CD4-positive, alpha-beta T cell treated with Interleukin-6 for 4 hours (primary cell): ENCODE measurements around the gene PTGFRN.
"Not testable (repeated sequence)": the region's sequence is repeated elsewhere in the genome, so short reads cannot be mapped to it uniquely, and the experiment has no call there.

ENCODE experiments used
- DNase-seq: peaks from one replicate; pipeline ENCODE4 v3.0.0-alpha.2; 2020; ENCODE audit warnings: mixed read lengths

PTGFRN gene

DNA sequence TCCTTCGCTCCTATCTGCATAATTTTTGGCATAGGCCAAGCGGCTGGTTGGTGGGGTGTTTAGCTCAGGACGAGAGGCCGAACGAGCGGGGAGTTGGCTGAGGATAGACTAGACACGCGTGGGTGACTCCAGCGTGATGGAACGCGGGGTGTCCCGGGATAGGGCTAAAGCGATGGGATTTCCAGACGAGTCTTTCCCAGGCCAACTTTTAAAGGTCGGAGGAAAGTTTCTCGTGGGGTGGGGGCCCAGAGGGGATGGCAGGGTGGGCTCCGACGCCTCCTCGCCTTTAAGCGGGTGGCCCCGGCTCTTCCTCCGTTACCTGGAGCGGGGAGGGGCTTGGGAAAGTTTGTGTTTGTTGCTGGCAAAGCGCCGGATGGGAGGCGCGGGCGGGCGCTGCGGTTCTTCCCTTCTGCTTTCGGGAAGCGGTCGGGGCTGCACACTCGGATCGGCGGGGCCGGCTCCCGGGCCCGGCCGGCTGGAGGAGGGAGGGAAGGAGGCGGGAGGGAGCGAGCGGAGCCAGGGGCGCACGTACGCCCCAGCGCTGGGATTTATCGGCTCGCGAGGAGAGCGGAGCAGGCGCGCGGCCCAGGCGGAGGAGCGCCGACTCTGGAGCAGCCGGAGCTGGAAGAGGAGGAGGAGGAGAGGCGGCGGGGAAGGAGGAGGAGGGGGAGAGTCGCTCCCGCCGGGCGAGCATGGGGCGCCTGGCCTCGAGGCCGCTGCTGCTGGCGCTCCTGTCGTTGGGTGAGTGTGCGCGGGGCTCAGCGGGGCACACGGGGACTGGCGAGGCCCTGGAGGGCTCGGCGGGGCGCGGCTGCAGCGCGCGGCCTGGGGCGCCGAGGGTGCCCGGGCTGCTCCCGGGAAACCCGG lies at the start of gene PTGFRN:
Gene PTGFRN, plus strand, starts transcription at position 405 of the 867 bp plus-strand sequence. Its CDS starts 288 bp downstream, at position 693.
- peak; percentile 31 for DNase-seq

GRCh38 chr1:116860167-116860566 lies 49.5 kb upstream of the PTGFRN start:
- DNase-seq = not testable (repeated sequence)

DNA sequence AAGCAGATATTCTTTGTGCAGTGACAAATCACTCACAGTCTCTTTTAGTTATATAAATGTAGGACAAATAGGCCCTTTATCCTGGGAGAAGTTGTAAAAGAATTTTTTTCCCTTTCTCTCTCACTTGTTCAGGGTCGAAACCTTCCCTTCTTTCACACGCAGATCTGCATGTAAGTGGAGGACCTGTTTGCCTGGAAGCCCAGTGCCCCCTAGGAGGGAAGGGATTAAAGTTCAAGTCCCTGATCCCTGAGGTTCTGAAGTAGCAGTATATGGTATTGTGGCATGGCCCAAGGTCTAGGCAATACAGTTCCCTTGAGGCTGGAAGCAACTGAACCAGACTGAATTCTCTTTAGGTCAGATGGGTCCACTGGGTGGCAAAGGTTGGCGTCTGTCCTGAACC lies 48.6 kb upstream of the PTGFRN start:
- DNase-seq = no peak

- DNase-seq = not testable (repeated sequence)
Observed at GRCh38 chr1:116863031-116863430, 46.7 kb upstream of the PTGFRN start.

DNA sequence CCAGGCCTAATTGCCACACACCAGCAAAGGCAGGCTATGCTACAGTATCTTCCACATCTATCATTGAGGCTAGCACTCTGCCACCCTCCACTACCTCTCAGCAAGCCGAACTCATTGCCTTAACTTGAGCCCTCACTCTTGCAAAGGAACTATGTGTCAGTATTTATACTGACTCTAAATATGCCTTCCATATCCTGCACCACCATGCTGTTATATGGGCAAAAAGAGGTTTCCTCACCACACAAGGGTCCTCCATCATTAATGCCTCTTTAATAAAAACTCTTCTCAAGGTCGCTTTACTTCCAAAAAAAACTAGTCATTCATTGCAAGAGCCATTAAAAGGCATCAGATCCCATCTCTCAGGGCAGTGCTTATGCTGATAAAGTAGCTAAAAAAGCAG lies 43.2 kb upstream of the PTGFRN start:
- not testable (repeated sequence) for DNase-seq

- no peak for DNase-seq
Observed at GRCh38 chr1:116868385-116868784, 41.3 kb upstream of the PTGFRN start.

- DNase-seq = no peak
Observed at GRCh38 chr1:116869611-116870010, 40.1 kb upstream of the PTGFRN start.

DNA sequence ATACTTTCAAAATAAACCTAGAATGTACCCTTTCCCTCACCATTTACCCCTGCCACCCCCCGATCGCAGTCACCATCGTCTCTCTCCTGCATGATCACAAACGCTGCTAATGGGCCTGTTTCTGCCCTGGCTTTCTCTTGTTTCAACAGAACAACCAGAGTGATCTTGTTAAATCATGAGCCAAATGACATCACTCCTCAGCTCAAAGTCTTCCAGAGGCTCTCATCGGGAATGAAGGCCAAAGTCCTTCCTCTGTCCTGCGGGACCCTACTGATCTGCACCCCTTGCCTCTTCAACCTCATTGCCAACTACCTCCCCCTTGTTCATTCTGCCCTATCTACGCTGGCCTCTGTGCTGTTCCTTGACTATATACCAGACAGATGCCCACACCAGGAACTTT lies 39.4 kb upstream of the PTGFRN start:
- DNase-seq = no peak

GRCh38 chr1:116871779-116872146 lies 38.0 kb upstream of the PTGFRN start:
- no peak for DNase-seq

DNA sequence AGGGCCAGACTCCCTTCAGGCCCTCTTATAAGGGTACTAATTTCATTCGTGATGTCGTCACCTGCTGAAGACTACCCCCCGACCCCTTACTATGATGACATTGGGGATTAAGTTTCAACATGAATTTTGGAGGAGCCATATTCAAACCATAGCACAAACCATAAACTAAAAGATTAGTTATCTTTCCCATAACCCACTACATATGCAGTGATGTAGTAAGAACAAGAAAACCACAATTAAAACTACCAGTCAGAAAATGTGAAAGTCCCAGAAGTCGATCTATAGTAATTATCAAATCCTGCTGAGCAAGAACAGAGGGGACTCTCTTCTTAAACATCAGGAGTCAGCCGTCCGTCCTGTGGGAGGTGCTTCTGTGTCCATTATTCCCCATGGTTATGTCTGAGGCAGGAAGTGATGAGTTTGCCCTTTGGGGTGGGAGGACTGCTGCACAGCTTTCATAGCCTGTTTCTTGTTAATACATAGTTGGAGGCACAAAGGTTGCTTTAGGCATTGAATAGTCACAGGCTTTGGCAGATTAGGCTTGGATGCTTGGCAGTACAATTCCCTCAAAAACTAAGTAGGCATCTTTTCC lies 35.9 kb upstream of the PTGFRN start:
- DNase-seq = no peak

- no peak for DNase-seq
Observed at GRCh38 chr1:116874733-116875249, 34.9 kb upstream of the PTGFRN start.

DNA sequence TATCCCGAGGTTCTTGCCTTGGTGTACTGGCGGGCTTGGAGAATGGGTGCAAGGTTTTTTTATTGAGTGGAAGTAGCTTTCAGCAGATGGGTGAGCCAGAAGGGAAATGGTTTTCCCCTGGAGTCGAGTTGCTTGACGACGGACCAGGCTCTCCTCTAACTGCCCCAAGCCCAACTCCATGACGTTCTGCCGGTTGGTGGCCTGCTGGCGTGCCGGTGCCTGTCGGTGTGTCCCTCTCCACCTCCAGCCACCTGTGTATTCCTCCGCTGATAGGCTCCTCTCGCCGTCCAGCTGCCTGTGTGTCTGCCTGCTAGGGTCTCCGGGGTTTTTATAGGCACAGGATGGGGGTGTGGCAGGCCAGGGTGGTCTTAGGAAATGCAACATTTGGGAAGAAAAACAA lies 34.3 kb upstream of the PTGFRN start:
- DNase-seq = no peak

DNA sequence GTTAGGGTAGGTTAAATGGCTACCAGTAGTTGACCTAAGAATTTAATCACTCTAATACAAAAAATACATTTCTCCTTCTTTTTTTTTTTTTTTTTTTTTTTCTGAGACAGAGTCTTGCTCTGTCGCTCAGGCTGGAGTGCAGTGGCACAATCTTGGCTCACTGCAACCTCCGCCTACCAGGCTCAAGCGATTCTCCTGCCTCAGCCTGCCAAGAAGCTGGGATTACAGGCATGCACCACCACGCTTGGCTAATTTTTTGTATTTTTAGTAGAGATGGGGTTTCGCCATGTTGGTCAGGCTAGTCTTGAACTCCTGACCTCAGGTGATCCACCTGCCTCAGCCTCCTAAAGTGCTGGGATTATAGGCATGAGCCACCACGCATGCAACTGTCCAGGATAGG lies 33.8 kb upstream of the PTGFRN start:
- DNase-seq = not testable (repeated sequence)

- no peak for DNase-seq
Observed at GRCh38 chr1:116877141-116877818, 32.4 kb upstream of the PTGFRN start.

- peak; percentile 52 for DNase-seq
Observed at GRCh38 chr1:116878804-116879477, 30.8 kb upstream of the PTGFRN start.

- no peak for DNase-seq
Observed at GRCh38 chr1:116879478-116880133, 30.1 kb upstream of the PTGFRN start.

GRCh38 chr1:116880917-116881316 lies 28.8 kb upstream of the PTGFRN start:
- DNase-seq = no peak

- DNase-seq = peak; percentile 40
Observed at GRCh38 chr1:116881879-116882520, 27.7 kb upstream of the PTGFRN start.

GRCh38 chr1:116882866-116883265 lies 26.9 kb upstream of the PTGFRN start:
- no peak for DNase-seq

DNA sequence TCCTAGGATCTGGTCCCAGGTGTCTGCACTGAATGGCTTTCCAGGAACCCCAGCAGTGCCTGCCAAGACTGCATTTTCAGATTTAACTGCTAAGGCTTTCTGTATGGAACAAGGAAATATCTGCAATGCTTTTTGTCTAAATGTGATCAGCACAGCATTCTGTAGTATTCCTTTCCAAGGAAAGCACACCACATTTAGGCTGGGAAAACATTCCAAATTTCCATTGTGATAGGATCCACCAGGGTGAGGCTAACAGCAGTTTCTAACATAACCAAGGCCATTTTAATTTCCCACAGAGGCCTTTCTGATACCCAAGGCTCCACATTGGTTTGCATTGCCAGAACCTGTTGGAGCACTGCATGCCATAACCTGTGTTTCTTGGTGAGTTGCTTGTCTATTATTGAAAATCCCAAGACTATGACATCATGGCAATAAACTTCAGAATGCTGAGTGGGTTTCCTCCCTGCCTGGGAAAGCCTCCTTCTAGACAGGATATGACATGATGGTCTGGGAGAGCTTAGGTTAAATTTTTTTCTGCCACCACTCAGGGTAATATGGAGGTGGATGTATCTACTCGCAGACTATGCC lies 23.3 kb upstream of the PTGFRN start:
- no peak for DNase-seq

GRCh38 chr1:116887212-116887611 lies 22.5 kb upstream of the PTGFRN start:
- DNase-seq = no peak

GRCh38 chr1:116889380-116889779 lies 20.3 kb upstream of the PTGFRN start:
- no peak for DNase-seq
